ENCODE data around the gene PRR5.
"Not testable (repeated sequence)": the region's sequence is repeated elsewhere in the genome, so short reads cannot be mapped to it uniquely, and the experiment has no call there.

PRR5 gene

GRCh38 chr22:44736581-44737405 is 34.8 kb downstream of the PRR5 start:
- DNase-seq: no peak

- no peak for DNase-seq
Measured at GRCh38 chr22:44737406-44738346, 35.7 kb downstream of the PRR5 start.

GRCh38 chr22:44738347-44738715 is 36.3 kb downstream of the PRR5 start:
- no peak for DNase-seq

GRCh38 chr22:44739024-44739423 is 37.0 kb downstream of the PRR5 start:
- DNase-seq: no peak

GRCh38 chr22:44739666-44740065 is 37.7 kb downstream of the PRR5 start:
- not testable (repeated sequence) for DNase-seq

- DNase-seq: no peak
Measured at GRCh38 chr22:44740307-44740706, 38.3 kb downstream of the PRR5 start.

GRCh38 chr22:44741929-44742328 is 39.9 kb downstream of the PRR5 start:
- no peak for DNase-seq

GRCh38 chr22:44743247-44743646 is 41.2 kb downstream of the PRR5 start:
- no peak for DNase-seq

- no peak for DNase-seq
Measured at GRCh38 chr22:44743804-44744211, 41.8 kb downstream of the PRR5 start.

- no peak for DNase-seq
Measured at GRCh38 chr22:44745853-44746789, 44.1 kb downstream of the PRR5 start.

GRCh38 chr22:44747784-44748127 is 45.8 kb downstream of the PRR5 start:
- not testable (repeated sequence) for DNase-seq

- no peak for DNase-seq
Measured at GRCh38 chr22:44748524-44748923, 46.5 kb downstream of the PRR5 start.

- no peak for DNase-seq
Measured at GRCh38 chr22:44750481-44750880, 48.5 kb downstream of the PRR5 start.

- DNase-seq: no peak
Measured at GRCh38 chr22:44752285-44753188, 50.5 kb downstream of the PRR5 start, which contains the start of gene ARHGAP8. TSS of gene ARHGAP8 (plus strand) at chr22:44752575. CDS start at chr22:44786528, 33,953 bp downstream.

- DNase-seq: no peak
Measured at GRCh38 chr22:44753189-44754042, 51.4 kb downstream of the PRR5 start.

- DNase-seq: no peak
Measured at GRCh38 chr22:44754998-44755397, 53.0 kb downstream of the PRR5 start.

- no peak for DNase-seq
Measured at GRCh38 chr22:44755417-44755816, 53.4 kb downstream of the PRR5 start.

- DNase-seq: no peak
Measured at GRCh38 chr22:44755956-44756361, 54.0 kb downstream of the PRR5 start.

- no peak for DNase-seq
Measured at GRCh38 chr22:44758344-44758973, 56.5 kb downstream of the PRR5 start.

GRCh38 chr22:44759001-44759400 is 57.0 kb downstream of the PRR5 start:
- DNase-seq: no peak

Data from inflammatory macrophage treated with lipopolysaccharide for 1 hour (primary cell).